GM18526 (cell line): ENCODE measurements around the gene SEMG2.

Experiments used
- POLR2A ChIP-seq: IDR thresholded peaks from 3 replicates; pipeline ENCODE4 v1.6.1; 2011; ENCODE audit not compliant: insufficient read length; ENCODE audit errors: extremely low read depth

Gene SEMG2

GRCh38 chr20:45212836-45213235 is 8.3 kb upstream of the SEMG2 start:
- TF ChIP-seq POLR2A, result no peak

- TF ChIP-seq POLR2A, result no peak
Measured at GRCh38 chr20:45218124-45218523, 3.0 kb upstream of the SEMG2 start.

- TF ChIP-seq POLR2A, result no peak
Measured at GRCh38 chr20:45218636-45219035, 2.5 kb upstream of the SEMG2 start.

- no peak for TF ChIP-seq POLR2A
Measured at GRCh38 chr20:45223136-45223535, 2.0 kb downstream of the SEMG2 start.

GRCh38 chr20:45226287-45226686 is 5.1 kb downstream of the SEMG2 start:
- no peak for TF ChIP-seq POLR2A

- TF ChIP-seq POLR2A, result no peak
Measured at GRCh38 chr20:45229264-45230056, 8.3 kb downstream of the SEMG2 start.

GRCh38 chr20:45230631-45231030 is 9.5 kb downstream of the SEMG2 start:
- TF ChIP-seq POLR2A, result no peak

- no peak for TF ChIP-seq POLR2A
Measured at GRCh38 chr20:45235995-45236394, 14.8 kb downstream of the SEMG2 start.

- no peak for TF ChIP-seq POLR2A
Measured at GRCh38 chr20:45238139-45238538, 17.0 kb downstream of the SEMG2 start.

- TF ChIP-seq POLR2A, result no peak
Measured at GRCh38 chr20:45246109-45246508, 24.9 kb downstream of the SEMG2 start.

GRCh38 chr20:45247865-45248264 is 26.7 kb downstream of the SEMG2 start:
- no peak for TF ChIP-seq POLR2A

GRCh38 chr20:45248609-45249008 is 27.4 kb downstream of the SEMG2 start:
- TF ChIP-seq POLR2A, result no peak

- TF ChIP-seq POLR2A, result no peak
Measured at GRCh38 chr20:45251884-45252560, 30.8 kb downstream of the SEMG2 start.

GRCh38 chr20:45253261-45253660 is 32.1 kb downstream of the SEMG2 start:
- no peak for TF ChIP-seq POLR2A

- TF ChIP-seq POLR2A, result no peak
Measured at GRCh38 chr20:45254383-45255262, 33.5 kb downstream of the SEMG2 start, which contains the start of gene SLPI. SLPI (minus strand) TSS chr20:45254564; CDS start chr20:45254543, 21 bp downstream.

GRCh38 chr20:45257161-45257560 is 36.0 kb downstream of the SEMG2 start:
- TF ChIP-seq POLR2A, result no peak

- TF ChIP-seq POLR2A, result no peak
Measured at GRCh38 chr20:45257711-45258110, 36.5 kb downstream of the SEMG2 start.
